ENCODE results near the gene MAD1L1. TPM values are rescaled to one million over a fixed set of nuclear protein-coding genes. Genes with fewer than 3 reads are reported as not detected.

MAD1L1 gene
- total RNA-seq, 1 experiment from 2014 or later = 38.5 TPM

GRCh38 chr7:2092279-2092678, 140.5 kb downstream of the MAD1L1 start:
- H3K4me3 ChIP-seq (replicated peaks in 1 of 2; ENCODE audit: low read depth in 1 of 2, low read length in 2 of 2) = no peak overlapping the region
- BruUV-seq (replicated peaks) = no TSS peak
- ATAC-seq (no peak), DNase-seq (ENCODE audit: low read depth, low spot score) (no peak)
- H3K27ac ChIP-seq (ENCODE audit: low read depth, low read length) = no peak overlapping the region
- no peaks in the 10 kb centered on the region for H3K79me2 ChIP-seq (ENCODE audit: insufficient read depth, low read length)
- no peaks in the 10 kb centered on the region for H3K36me3 ChIP-seq (ENCODE audit: control insufficient read depth in 1 of 2, insufficient read depth in 2 of 2, low read length in 2 of 2)
- no peaks in the 10 kb centered on the region for H3K4me1 ChIP-seq (ENCODE audit: control insufficient read depth in 1 of 2, insufficient read depth in 2 of 2, low read length in 2 of 2)
- H2AFZ ChIP-seq (ENCODE audit: low read depth, low read length, poor library complexity, severe bottlenecking) = no peak overlapping the region
- H3K9me2 ChIP-seq (ENCODE audit: insufficient read depth) = no peaks in the 10 kb centered on the region
- intact Hi-C loops (cut with micrococcal nuclease) = no loop called here
- no peak for TF ChIP-seq SRF (IDR thresholded peaks at IDR 0.05; ENCODE audit: low read depth)
- no peak for TF ChIP-seq MAX (IDR thresholded peaks at IDR 0.05)
- no peak for TF ChIP-seq JUND (IDR thresholded peaks at IDR 0.05)
- no peak for TF ChIP-seq ZBTB33 (IDR thresholded peaks at IDR 0.05; ENCODE audit: extremely low read depth, insufficient replicate concordance, low read length)
- TF ChIP-seq YY1 (IDR thresholded peaks at IDR 0.05; ENCODE audit: extremely low read depth, insufficient replicate concordance, low read depth, low read length) = no peak
- TF ChIP-seq FOSL1 (IDR thresholded peaks at IDR 0.05; ENCODE audit: low read depth) = no peak
- no peak for TF ChIP-seq TCF7L2 (IDR thresholded peaks at IDR 0.05; ENCODE audit: borderline replicate concordance, extremely low read depth, insufficient read depth, insufficient read length)
- no peak for TF ChIP-seq RAD21 (IDR thresholded peaks at IDR 0.05; ENCODE audit: low read depth)
- TF ChIP-seq SIN3A (IDR thresholded peaks at IDR 0.05; ENCODE audit: low read depth) = no peak
- no peak for TF ChIP-seq POLR2AphosphoS5 (IDR thresholded peaks at IDR 0.05; ENCODE audit: low read depth, low read length)
- TF ChIP-seq EZH2 (IDR thresholded peaks at IDR 0.05) = no peak
- TF ChIP-seq EZH2phosphoT487 (IDR thresholded peaks at IDR 0.05; ENCODE audit: borderline replicate concordance) = no peak
- no peak for TF ChIP-seq ATF3 (IDR thresholded peaks at IDR 0.05)
- no peaks in the 10 kb centered on the region for H4K20me1 ChIP-seq (ENCODE audit: insufficient read depth)
- no peak overlapping the region for H3K4me2 ChIP-seq (ENCODE audit: low read length)
- CTCF ChIA-PET = no interaction called here
- RAD21 ChIA-PET (ENCODE audit: low non-redundant PET in 1 of 2, low total read pairs in 2 of 2, uncharacterized antibody in 2 of 2, unreplicated experiment in 2 of 2) = no interaction called here
- H3K9ac ChIP-seq (ENCODE audit: low read length) = no peak overlapping the region
- no peaks in the 10 kb centered on the region for H3K9me3 ChIP-seq (ENCODE audit: control insufficient read depth in 1 of 2, insufficient read depth in 1 of 2, low read depth in 1 of 2, low read length in 2 of 2)
- no peaks in the 10 kb centered on the region for H3K27me3 ChIP-seq (ENCODE audit: insufficient read depth, low read length)
- POLR2A ChIA-PET = no interaction called here
